Endothelial cell (in vitro differentiated cells): ENCODE results near the gene RIN3. TPM values are rescaled to one million over a fixed set of nuclear protein-coding genes. Genes with fewer than 3 reads are reported as not detected.

Experiments
- DNase-seq: peaks from one replicate; pipeline ENCODE4 v3.0.0; 2021; ENCODE audit warnings: low spot score
- H3K27ac Mint-ChIP-seq: one replicate; pipeline ENCODE4 v1.8.0; 2021; ENCODE audit warnings: mixed read lengths, inconsistent platforms; ENCODE audit not compliant: unreplicated experiment
- H3K27me3 Mint-ChIP-seq: one replicate; pipeline ENCODE4 v1.8.0; 2021; ENCODE audit warnings: mild to moderate bottlenecking, moderate library complexity, mixed read lengths, inconsistent platforms; ENCODE audit not compliant: unreplicated experiment
- H3K36me3 Mint-ChIP-seq: one replicate; pipeline ENCODE4 v1.8.0; 2021; ENCODE audit warnings: mild to moderate bottlenecking, low read depth, mixed read lengths, inconsistent platforms; ENCODE audit not compliant: unreplicated experiment
- H3K4me1 Mint-ChIP-seq: one replicate; pipeline ENCODE4 v1.8.0; 2021; ENCODE audit warnings: mild to moderate bottlenecking, mixed read lengths, inconsistent platforms; ENCODE audit not compliant: unreplicated experiment
- H3K4me3 Mint-ChIP-seq: one replicate; pipeline ENCODE4 v1.8.0; 2021; ENCODE audit warnings: mild to moderate bottlenecking, mixed read lengths, inconsistent platforms; ENCODE audit not compliant: unreplicated experiment
- H3K9me3 Mint-ChIP-seq: one replicate; pipeline ENCODE4 v1.8.0; 2021; ENCODE audit warnings: mixed read lengths, inconsistent platforms; ENCODE audit not compliant: unreplicated experiment
- CTCF ChIP-seq: fragments of 200-600 bp; sonication (generic); IDR thresholded peaks from one replicate; pipeline ENCODE4 v1.5.0; 2021; ENCODE audit warnings: antibody characterized with exemption; ENCODE audit not compliant: unreplicated experiment
- total RNA-seq: library from RNA; stranded (reverse); fragmentation: NEBNext Ultra II Directional; extraction: Animal tissue kit (Norgen Biotek cat#: 25700); gene quantifications from one replicate; pipeline ENCODE4 v1.2.1, GENCODE V29; 2021; ENCODE audit not compliant: unreplicated experiment

The RIN3 gene
- total RNA-seq, 1 donor from 2014 or later = 25.8 TPM

- Mint-ChIP-seq H3K4me1 (peaks cover 29% of the 10 kb centered on the region), H3K36me3 (no peaks in the 10 kb centered on the region), H3K27me3 (peaks cover 8% of the 10 kb centered on the region), H3K9me3 (no peaks in the 10 kb centered on the region), H3K4me3 (no peak overlapping the region), H3K27ac (no peak overlapping the region)
- TF ChIP-seq CTCF = no peak
- no peak for DNase-seq
Observed at GRCh38 chr14:92490239-92490959, 23.2 kb upstream of the RIN3 start.

GRCh38 chr14:92491782-92492181 is 21.8 kb upstream of the RIN3 start:
- Mint-ChIP-seq H3K36me3 (no peaks in the 10 kb centered on the region), H3K9me3 (no peaks in the 10 kb centered on the region), H3K4me1 (peaks cover 34% of the 10 kb centered on the region), H3K27ac (no peak overlapping the region), H3K4me3 (no peak overlapping the region), H3K27me3 (peaks cover 8% of the 10 kb centered on the region)
- no peak for DNase-seq
- no peak for TF ChIP-seq CTCF

- H3K4me1 Mint-ChIP-seq = peaks cover 31% of the 10 kb centered on the region
- TF ChIP-seq CTCF = no peak
- no peak overlapping the region for H3K4me3 Mint-ChIP-seq
- no peaks in the 10 kb centered on the region for H3K36me3 Mint-ChIP-seq
- peaks cover 8% of the 10 kb centered on the region for H3K27me3 Mint-ChIP-seq
- no peaks in the 10 kb centered on the region for H3K9me3 Mint-ChIP-seq
- no peak for DNase-seq
- no peak overlapping the region for H3K27ac Mint-ChIP-seq
Observed at GRCh38 chr14:92492258-92492657, 21.3 kb upstream of the RIN3 start.

GRCh38 chr14:92493024-92493423 is 20.6 kb upstream of the RIN3 start:
- TF ChIP-seq CTCF = no peak
- H3K9me3 Mint-ChIP-seq = no peaks in the 10 kb centered on the region
- no peak overlapping the region for H3K4me3 Mint-ChIP-seq
- no peak overlapping the region for H3K27ac Mint-ChIP-seq
- no peaks in the 10 kb centered on the region for H3K36me3 Mint-ChIP-seq
- no peak for DNase-seq
- peaks cover 6% of the 10 kb centered on the region for H3K27me3 Mint-ChIP-seq
- H3K4me1 Mint-ChIP-seq = peaks cover 28% of the 10 kb centered on the region

GRCh38 chr14:92493492-92493891 is 20.1 kb upstream of the RIN3 start:
- no peak for TF ChIP-seq CTCF
- H3K27me3 Mint-ChIP-seq = peaks cover 6% of the 10 kb centered on the region
- DNase-seq = no peak

More at GRCh38 chr14:92493492-92493891, 20.1 kb upstream of the RIN3 start:
- peaks cover 28% of the 10 kb centered on the region for H3K4me1 Mint-ChIP-seq
- no peaks in the 10 kb centered on the region for H3K9me3 Mint-ChIP-seq
- no peak overlapping the region for H3K27ac Mint-ChIP-seq
- no peak overlapping the region for H3K4me3 Mint-ChIP-seq
- no peaks in the 10 kb centered on the region for H3K36me3 Mint-ChIP-seq
